Activated CD4-positive, CD25-positive, alpha-beta regulatory T cell (primary cell): ENCODE results near the gene POU5F1.
"Not testable (repeated sequence)": the region's sequence is repeated elsewhere in the genome, so short reads cannot be mapped to it uniquely, and the experiment has no call there.

ENCODE experiments used
- DNase-seq, 4 experiments: peaks; one replicate each; lab custom pipeline; 2025; lab: John Stamatoyannopoulos, UW

Gene POU5F1

GRCh38 chr6:31165986-31166385, 4.5 kb downstream of the POU5F1 start:
- DNase-seq: no peak

- not testable (repeated sequence) for DNase-seq
These were observed 5.2 kb downstream of the POU5F1 start for GRCh38 chr6:31165064-31165832.

GRCh38 chr6:31164475-31165063, 5.9 kb downstream of the POU5F1 start:
- DNase-seq: not testable (repeated sequence)

GRCh38 chr6:31163922-31164321, 6.6 kb downstream of the POU5F1 start:
- no peak for DNase-seq

- no peak for DNase-seq
These were observed 7.9 kb downstream of the POU5F1 start for GRCh38 chr6:31162463-31163165.

GRCh38 chr6:31161216-31162126, 9.0 kb downstream of the POU5F1 start:
- no peak for DNase-seq

GRCh38 chr6:31158863-31159855, 11.3 kb downstream of the POU5F1 start:
- DNase-seq: peak in 1 of 4 experiments; percentile 20

- peak; percentile 94 to 98 (median 96) for DNase-seq
These were observed 12.2 kb downstream of the POU5F1 start, which contains the start of gene TCF19 for GRCh38 chr6:31158140-31158862. TSS of gene TCF19 (plus strand) at chr6:31158589. CDS start at chr6:31159470, 881 bp downstream.

GRCh38 chr6:31157513-31158139, 12.9 kb downstream of the POU5F1 start, which contains the start of gene CCHCR1:
TSS of gene CCHCR1 (minus strand) at chr6:31157802. CDS start at chr6:31157600, 202 bp downstream.
- no peak for DNase-seq

- DNase-seq: no peak
These were observed 13.8 kb downstream of the POU5F1 start for GRCh38 chr6:31156641-31157040.

- no peak for DNase-seq
These were observed 16.0 kb downstream of the POU5F1 start for GRCh38 chr6:31154436-31154835.

GRCh38 chr6:31152781-31153180, 17.7 kb downstream of the POU5F1 start:
- DNase-seq: no peak

- no peak for DNase-seq
These were observed 20.5 kb downstream of the POU5F1 start for GRCh38 chr6:31149827-31150447.

GRCh38 chr6:31145386-31145785, 25.1 kb downstream of the POU5F1 start:
- no peak for DNase-seq

- no peak for DNase-seq
These were observed 25.5 kb downstream of the POU5F1 start for GRCh38 chr6:31144970-31145340.

- no peak for DNase-seq
These were observed 26.0 kb downstream of the POU5F1 start for GRCh38 chr6:31144296-31144969.

GRCh38 chr6:31143148-31143547, 27.3 kb downstream of the POU5F1 start:
- DNase-seq: no peak

- no peak for DNase-seq
These were observed 28.1 kb downstream of the POU5F1 start for GRCh38 chr6:31142361-31142761.
